CD8-positive, alpha-beta memory T cell (primary cell): ENCODE measurements around the gene OR1I1. TPM values are rescaled to one million over a fixed set of nuclear protein-coding genes. Genes with fewer than 3 reads are reported as not detected.
A peak's percentile ranks its signal among the peaks of the same experiment; 100 is the strongest.

Source experiments
- CTCF ChIA-PET: fragments of 350-600 bp; sonication (Branson Sonifier 250); formaldehyde crosslinking; loops from one replicate; lab custom pipeline; 2021; ENCODE audit warnings: antibody characterized with exemption; lab: Charles Lee
- POLR2A ChIA-PET: fragments of 350-600 bp; sonication (Branson Sonifier 250); formaldehyde crosslinking; loops from one replicate; lab custom pipeline; 2021; ENCODE audit warnings: antibody characterized with exemption; lab: Charles Lee
- DNase-seq, 5 donors: peaks; one replicate each; pipeline versions ENCODE4 v3.0.0 to v3.0.0-alpha.2; 2020 to 2022; ENCODE audit warnings: mixed read lengths in 1 of 5
- H3K27ac ChIP-seq: one replicate; pipeline ENCODE4 v1.7.0; 2013; ENCODE audit warnings: low read depth, mild to moderate bottlenecking, low read length, moderate library complexity
- H3K27me3 ChIP-seq: 2 replicates; pipeline ENCODE4 v1.7.0; 2013; ENCODE audit warnings: low read length, mild to moderate bottlenecking; ENCODE audit not compliant: insufficient read depth, poor library complexity, severe bottlenecking
- H3K36me3 ChIP-seq: 2 replicates; pipeline ENCODE4 v1.7.0; 2013; ENCODE audit warnings: mild to moderate bottlenecking, low read length, moderate library complexity; ENCODE audit not compliant: insufficient read depth
- H3K4me1 ChIP-seq: 2 replicates; pipeline ENCODE4 v1.7.0; 2013; ENCODE audit warnings: mild to moderate bottlenecking, low read length, moderate library complexity; ENCODE audit not compliant: insufficient read depth
- H3K4me3 ChIP-seq: 2 replicates; pipeline ENCODE4 v1.7.0; 2013; ENCODE audit warnings: mild to moderate bottlenecking, low read length
- H3K9me3 ChIP-seq: 2 replicates; pipeline ENCODE4 v1.7.0; 2013; ENCODE audit warnings: mild to moderate bottlenecking, low read length
- H3K27ac Mint-ChIP-seq, 8 donors: one replicate each; pipeline ENCODE4 v1.8.0; 2020 to 2021; ENCODE audit warnings: mixed read lengths in 8 of 8, mild to moderate bottlenecking in 6 of 8, inconsistent platforms in 3 of 8, moderate library complexity in 3 of 8
- H3K27me3 Mint-ChIP-seq, 2 donors: one replicate each; pipeline ENCODE4 v1.8.0; 2020 to 2021; ENCODE audit warnings: mixed read lengths in 2 of 2, mild to moderate bottlenecking in 1 of 2, moderate library complexity in 1 of 2
- H3K36me3 Mint-ChIP-seq, 3 donors: one replicate each; pipeline ENCODE4 v1.8.0; 2020 to 2021; ENCODE audit warnings: mixed read lengths in 3 of 3, inconsistent platforms in 1 of 3, mild to moderate bottlenecking in 1 of 3
- H3K4me1 Mint-ChIP-seq, 3 donors: one replicate each; pipeline ENCODE4 v1.8.0; 2020 to 2021; ENCODE audit warnings: mixed read lengths in 3 of 3, inconsistent platforms in 1 of 3, mild to moderate bottlenecking in 1 of 3
- H3K4me3 Mint-ChIP-seq, 7 donors: one replicate each; pipeline ENCODE4 v1.8.0; 2020 to 2021; ENCODE audit warnings: mixed read lengths in 7 of 7, mild to moderate bottlenecking in 6 of 7, moderate library complexity in 4 of 7, inconsistent platforms in 2 of 7
- H3K9me3 Mint-ChIP-seq, 5 donors: one replicate each; pipeline ENCODE4 v1.8.0; 2020 to 2022; ENCODE audit warnings: mixed read lengths in 5 of 5, mild to moderate bottlenecking in 3 of 5, moderate library complexity in 2 of 5, inconsistent platforms in 1 of 5
- polyA plus RNA-seq: library from polyadenylated mRNA; unstranded; fragments of 300-500 nt; fragmentation: Illumina TruSeq; gene quantifications from one replicate; pipeline ENCODE4 v1.2.3, GENCODE V29; 2021
- total RNA-seq, 2 experiments: library from RNA; stranded (reverse); gene quantifications; one replicate each; pipeline ENCODE4 v1.2.3, GENCODE V29; 2021

OR1I1 gene
- total and polyA plus RNA-seq, 3 experiments from 2014 or later = not detected

DNA sequence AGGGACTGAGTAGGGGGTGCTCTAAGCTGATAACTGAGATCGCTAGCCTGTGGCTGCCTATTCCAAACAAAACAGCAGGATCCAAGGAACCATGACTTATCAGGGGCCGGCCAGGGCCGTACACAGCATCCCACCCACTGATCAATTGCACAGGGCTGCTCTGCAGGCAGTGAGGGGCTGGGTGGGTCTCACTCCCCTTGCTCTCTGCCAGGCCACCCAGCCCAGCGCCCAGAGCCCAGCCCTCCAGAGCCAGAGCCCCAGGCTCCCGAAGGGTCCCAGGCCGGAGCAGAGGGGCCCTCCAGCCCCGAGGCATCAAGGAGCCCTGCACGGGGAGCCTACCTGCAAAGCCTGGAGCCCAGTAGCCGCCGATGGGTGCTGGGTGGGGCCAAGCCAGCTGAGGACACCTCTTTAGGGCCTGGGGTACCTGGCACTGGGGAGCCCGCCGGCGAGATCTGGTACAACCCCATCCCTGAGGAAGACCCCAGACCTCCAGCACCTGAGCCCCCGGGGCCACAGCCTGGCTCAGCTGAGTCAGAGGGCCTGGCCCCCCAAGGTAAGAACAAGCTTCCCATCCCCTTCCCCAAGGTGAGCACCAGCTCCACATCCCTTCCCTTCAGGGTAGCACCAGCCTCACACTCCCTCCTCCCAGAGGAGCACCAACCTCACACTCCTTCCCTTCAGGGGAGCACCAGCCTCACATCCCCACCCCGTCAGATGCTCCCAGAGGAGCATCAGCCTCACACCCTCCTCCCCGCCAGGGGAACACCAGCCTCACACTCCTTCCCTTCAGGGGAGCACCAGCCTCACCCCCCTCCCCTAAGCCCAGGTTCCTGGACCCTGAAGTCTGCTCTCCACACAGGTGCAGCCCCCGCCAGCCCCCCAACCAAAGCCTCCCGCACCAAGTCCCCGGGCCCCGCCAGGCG, 27.1 kb downstream of the OR1I1 start:
- H3K27me3 ChIP-seq = peaks cover 8% of the 10 kb centered on the region
- DNase-seq = no peak
- H3K27ac ChIP-seq = no peak overlapping the region
- Mint-ChIP-seq H3K4me1 (peaks cover 7 to 18% (median 11%) of the 10 kb centered on the region in 3 donors), H3K27me3 (peaks cover 19 to 36% of the 10 kb centered on the region in 2 donors), H3K9me3 (peaks cover 0 to 12% (median 11%) of the 10 kb centered on the region in 5 donors), H3K4me3 (no peak overlapping the region), H3K27ac (peak overlapping the region in 1 of 8 donors; percentile 50), H3K36me3 (peaks cover 0 to 17% (median 0%) of the 10 kb centered on the region in 3 donors)
- no peaks in the 10 kb centered on the region for H3K36me3 ChIP-seq
- ChIA-PET CTCF (no interaction called here), POLR2A (no interaction called here)
- H3K4me3 ChIP-seq = no peak overlapping the region
- peaks cover 4% of the 10 kb centered on the region for H3K9me3 ChIP-seq
- peaks cover 10% of the 10 kb centered on the region for H3K4me1 ChIP-seq

DNA sequence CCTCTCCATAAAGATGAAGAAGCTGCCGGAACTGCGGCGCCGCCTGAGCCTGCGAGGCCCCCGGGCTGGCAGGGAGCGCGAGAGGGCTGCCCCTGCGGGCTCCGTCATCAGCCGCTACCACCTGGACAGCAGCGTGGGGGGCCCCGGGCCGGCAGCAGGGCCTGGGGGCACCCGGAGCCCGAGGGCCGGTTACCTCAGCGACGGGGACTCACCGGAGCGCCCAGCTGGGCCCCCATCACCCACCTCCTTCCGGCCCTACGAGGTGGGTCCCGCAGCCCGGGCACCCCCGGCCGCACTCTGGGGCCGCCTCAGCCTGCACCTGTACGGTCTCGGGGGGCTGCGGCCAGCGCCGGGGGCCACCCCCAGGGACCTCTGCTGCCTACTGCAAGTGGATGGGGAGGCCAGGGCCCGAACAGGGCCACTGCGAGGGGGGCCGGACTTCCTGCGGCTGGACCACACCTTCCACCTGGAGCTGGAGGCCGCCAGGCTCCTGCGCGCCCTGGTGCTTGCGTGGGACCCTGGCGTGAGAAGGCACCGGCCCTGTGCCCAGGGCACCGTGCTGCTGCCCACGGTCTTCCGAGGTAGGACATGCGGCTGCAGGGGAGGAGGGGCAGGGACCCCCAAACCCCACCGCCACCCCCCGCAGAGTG, 27.9 kb downstream of the OR1I1 start:
- Histone ChIP-seq H3K4me1 (peaks cover 10% of the 10 kb centered on the region), H3K4me3 (no peak overlapping the region), H3K27me3 (peaks cover 8% of the 10 kb centered on the region), H3K36me3 (peaks cover 2% of the 10 kb centered on the region), H3K27ac (no peak overlapping the region), H3K9me3 (no peaks in the 10 kb centered on the region)
- peaks cover 7 to 18% (median 11%) of the 10 kb centered on the region in 3 donors for H3K4me1 Mint-ChIP-seq
- ChIA-PET POLR2A (no interaction called here), CTCF (interaction anchor here (0.6 to 1.0 kb wide), 2 partner anchors 8 to 18 kb away, joined by 3 read pairs; no protein-coding TSS in a partner anchor)
- no peak overlapping the region for H3K4me3 Mint-ChIP-seq
- no peak for DNase-seq
- peaks cover 0 to 9% (median 2%) of the 10 kb centered on the region in 3 donors for H3K36me3 Mint-ChIP-seq
- H3K27me3 Mint-ChIP-seq = peaks cover 18 to 31% of the 10 kb centered on the region in 2 donors
- peaks cover 0 to 4% (median 3%) of the 10 kb centered on the region in 5 donors for H3K9me3 Mint-ChIP-seq
- H3K27ac Mint-ChIP-seq = no peak overlapping the region

DNA sequence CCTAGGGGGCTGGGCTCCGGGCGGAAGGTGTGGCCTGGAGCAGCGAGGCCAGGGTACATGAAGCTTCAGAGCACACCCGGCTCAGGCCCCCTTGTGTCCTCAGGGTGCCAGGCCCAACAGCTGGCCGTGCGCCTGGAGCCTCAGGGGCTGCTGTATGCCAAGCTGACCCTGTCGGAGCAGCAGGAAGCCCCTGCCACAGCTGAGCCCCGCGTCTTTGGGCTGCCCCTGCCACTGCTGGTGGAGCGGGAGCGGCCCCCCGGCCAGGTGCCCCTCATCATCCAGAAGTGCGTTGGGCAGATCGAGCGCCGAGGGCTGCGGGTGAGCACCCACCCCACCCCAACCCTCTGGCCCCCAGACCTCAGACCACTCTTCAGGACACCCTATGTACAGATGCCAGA, 28.4 kb downstream of the OR1I1 start:
- H3K27ac ChIP-seq = no peak overlapping the region
- peaks cover 3% of the 10 kb centered on the region for H3K36me3 ChIP-seq
- ChIA-PET CTCF (interaction anchor here (0.6 to 1.0 kb wide), 2 partner anchors 9 to 19 kb away, joined by 3 read pairs; no protein-coding TSS in a partner anchor), POLR2A (no interaction called here)
- Mint-ChIP-seq H3K4me1 (peaks cover 7 to 18% (median 11%) of the 10 kb centered on the region in 3 donors), H3K4me3 (no peak overlapping the region), H3K36me3 (peaks cover 0 to 7% (median 5%) of the 10 kb centered on the region in 3 donors), H3K27me3 (peaks cover 15 to 27% of the 10 kb centered on the region in 2 donors), H3K9me3 (no peaks in the 10 kb centered on the region), H3K27ac (no peak overlapping the region)
- H3K9me3 ChIP-seq = no peaks in the 10 kb centered on the region
- no peak for DNase-seq
- H3K27me3 ChIP-seq = peaks cover 8% of the 10 kb centered on the region
- H3K4me3 ChIP-seq = no peak overlapping the region
- H3K4me1 ChIP-seq = peaks cover 10% of the 10 kb centered on the region

DNA sequence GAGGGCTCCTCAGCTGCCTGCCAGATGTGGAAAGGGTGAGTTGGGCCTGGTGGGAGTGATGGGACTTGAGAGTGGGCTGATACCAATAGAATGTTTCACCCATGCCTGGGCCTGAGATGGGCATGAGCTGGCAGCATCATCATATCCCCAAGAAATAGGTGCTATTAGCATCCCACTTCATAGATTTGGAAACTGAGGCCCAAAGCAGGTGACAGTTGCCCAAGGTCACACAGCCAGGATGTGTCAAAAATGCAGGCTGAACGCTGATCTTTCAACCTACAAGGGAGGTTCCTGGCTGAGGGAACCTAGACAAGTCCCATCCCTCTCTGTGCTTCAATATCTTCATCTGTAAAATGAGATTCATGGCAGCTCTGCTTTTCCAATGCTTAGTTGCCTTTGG, 29.7 kb downstream of the OR1I1 start:
- peaks cover 0 to 20% (median 0%) of the 10 kb centered on the region in 3 donors for H3K36me3 Mint-ChIP-seq
- H3K4me1 ChIP-seq = peaks cover 10% of the 10 kb centered on the region
- H3K27me3 ChIP-seq = peaks cover 8% of the 10 kb centered on the region
- no peaks in the 10 kb centered on the region for H3K9me3 ChIP-seq
- H3K27ac ChIP-seq = no peak overlapping the region
- no peak overlapping the region for H3K4me3 Mint-ChIP-seq
- DNase-seq = no peak
- H3K4me3 ChIP-seq = no peak overlapping the region
- POLR2A ChIA-PET = no interaction called here
- peaks cover 3 to 15% of the 10 kb centered on the region in 2 donors for H3K27me3 Mint-ChIP-seq
- peaks cover 6% of the 10 kb centered on the region for H3K36me3 ChIP-seq
- H3K27ac Mint-ChIP-seq = no peak overlapping the region
- CTCF ChIA-PET = no interaction called here
- no peaks in the 10 kb centered on the region for H3K9me3 Mint-ChIP-seq
- peaks cover 2 to 11% (median 5%) of the 10 kb centered on the region in 3 donors for H3K4me1 Mint-ChIP-seq

DNA sequence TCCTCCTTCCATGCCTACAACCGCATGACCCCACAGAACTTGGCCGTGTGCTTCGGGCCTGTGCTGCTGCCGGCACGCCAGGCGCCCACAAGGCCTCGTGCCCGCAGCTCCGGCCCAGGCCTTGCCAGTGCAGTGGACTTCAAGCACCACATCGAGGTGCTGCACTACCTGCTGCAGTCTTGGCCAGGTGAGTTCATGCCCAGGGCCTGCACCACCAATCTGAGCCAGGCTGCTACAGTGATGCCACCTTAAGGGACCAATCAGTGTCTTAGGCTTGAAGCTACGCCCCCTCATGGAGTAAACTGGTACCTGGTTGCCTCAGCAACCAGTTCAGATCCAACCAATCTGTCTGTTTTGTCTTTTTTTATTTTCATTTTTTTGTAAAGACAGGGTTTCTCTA, 30.4 kb downstream of the OR1I1 start:
- no peaks in the 10 kb centered on the region for H3K9me3 Mint-ChIP-seq
- peaks cover 10% of the 10 kb centered on the region for H3K4me1 ChIP-seq
- H3K9me3 ChIP-seq = no peaks in the 10 kb centered on the region
- no peak overlapping the region for H3K4me3 ChIP-seq
- H3K36me3 ChIP-seq = peaks cover 11% of the 10 kb centered on the region
- peaks cover 3 to 12% of the 10 kb centered on the region in 2 donors for H3K27me3 Mint-ChIP-seq
- no peak for DNase-seq
- H3K4me3 Mint-ChIP-seq = no peak overlapping the region
- peaks cover 0 to 9% (median 5%) of the 10 kb centered on the region in 3 donors for H3K4me1 Mint-ChIP-seq
- peaks cover 0 to 26% (median 0%) of the 10 kb centered on the region in 3 donors for H3K36me3 Mint-ChIP-seq
- ChIA-PET CTCF (no interaction called here), POLR2A (no interaction called here)
- no peak overlapping the region for H3K27ac ChIP-seq
- peaks cover 8% of the 10 kb centered on the region for H3K27me3 ChIP-seq
- peak overlapping the region in 2 of 8 donors; percentile 38 to 46 for H3K27ac Mint-ChIP-seq

DNA sequence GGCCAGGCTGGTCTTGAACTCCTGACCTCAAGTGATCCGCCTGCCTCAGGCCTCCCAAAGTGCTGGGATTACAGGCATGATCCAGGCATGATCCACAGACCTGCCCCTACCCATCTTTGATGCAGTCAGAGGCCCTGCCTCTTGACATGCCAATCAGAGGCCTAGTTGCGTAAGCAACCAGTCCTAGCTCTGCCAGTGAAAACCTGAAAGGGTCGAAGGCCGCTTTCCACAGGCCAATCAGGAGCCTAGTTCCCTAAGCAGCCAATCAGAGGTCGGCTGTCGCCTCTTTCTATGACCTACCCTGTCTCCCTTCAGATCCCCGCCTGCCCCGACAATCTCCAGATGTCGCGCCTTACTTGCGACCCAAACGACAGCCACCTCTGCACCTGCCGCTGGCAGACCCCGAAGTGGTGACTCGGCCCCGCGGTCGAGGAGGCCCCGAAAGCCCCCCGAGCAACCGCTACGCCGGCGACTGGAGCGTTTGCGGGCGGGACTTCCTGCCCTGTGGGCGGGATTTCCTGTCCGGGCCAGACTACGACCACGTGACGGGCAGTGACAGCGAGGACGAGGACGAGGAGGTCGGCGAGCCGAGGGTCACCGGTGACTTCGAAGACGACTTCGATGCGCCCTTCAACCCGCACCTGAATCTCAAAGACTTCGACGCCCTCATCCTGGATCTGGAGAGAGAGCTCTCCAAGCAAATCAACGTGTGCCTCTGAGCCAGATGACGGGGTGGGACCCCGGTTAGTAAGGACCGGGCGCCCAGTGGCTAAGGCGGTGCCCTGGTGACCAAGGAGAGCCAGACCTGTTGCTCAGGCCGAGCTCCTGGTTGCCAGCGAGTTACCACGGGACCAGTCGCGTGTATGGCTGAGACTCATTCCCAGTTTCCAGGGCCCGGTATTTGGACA, 31.5 kb downstream of the OR1I1 start:
- Mint-ChIP-seq H3K9me3 (no peaks in the 10 kb centered on the region), H3K27ac (no peak overlapping the region), H3K4me1 (peaks cover 0 to under 1% (median 0%) of the 10 kb centered on the region in 3 donors), H3K4me3 (no peak overlapping the region), H3K36me3 (peaks cover 2 to 36% (median 4%) of the 10 kb centered on the region in 3 donors), H3K27me3 (peaks cover 2 to 4% of the 10 kb centered on the region in 2 donors)
- Histone ChIP-seq H3K27ac (no peak overlapping the region), H3K4me1 (peaks cover 1% of the 10 kb centered on the region), H3K4me3 (no peak overlapping the region), H3K36me3 (peaks cover 11% of the 10 kb centered on the region), H3K27me3 (no peaks in the 10 kb centered on the region), H3K9me3 (no peaks in the 10 kb centered on the region)
- ChIA-PET POLR2A (no interaction called here), CTCF (interaction anchor here (1.0 kb wide), 1 partner anchor 36 kb away, joined by 3 read pairs; no protein-coding TSS in a partner anchor)
- no peak for DNase-seq

DNA sequence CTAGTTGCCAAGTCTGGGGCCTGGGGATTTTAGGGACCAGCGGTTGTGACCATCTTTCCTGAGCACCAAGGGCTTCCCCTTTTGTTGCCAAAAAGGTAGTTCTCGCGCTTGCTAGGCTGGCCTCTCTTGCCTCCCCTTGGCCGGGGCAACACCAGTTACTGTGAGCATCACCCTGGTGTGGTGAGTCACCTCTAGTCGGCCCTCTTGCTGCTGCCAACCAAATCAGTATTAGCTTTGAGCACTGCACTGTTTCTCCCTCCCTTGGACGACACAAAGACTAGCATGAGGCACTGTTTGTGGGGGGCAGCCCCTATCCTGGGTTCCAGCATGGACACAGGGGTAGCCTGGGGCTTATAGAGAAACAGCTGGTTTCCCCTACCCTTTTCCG, 32.1 kb downstream of the OR1I1 start:
- POLR2A ChIA-PET = no interaction called here
- Mint-ChIP-seq H3K4me1 (no peaks in the 10 kb centered on the region), H3K27me3 (peaks cover 0 to 2% of the 10 kb centered on the region in 2 donors), H3K9me3 (no peaks in the 10 kb centered on the region), H3K36me3 (peaks cover 5 to 43% (median 9%) of the 10 kb centered on the region in 3 donors), H3K4me3 (no peak overlapping the region), H3K27ac (no peak overlapping the region)
- Histone ChIP-seq H3K4me3 (no peak overlapping the region), H3K27ac (no peak overlapping the region), H3K4me1 (no peaks in the 10 kb centered on the region), H3K9me3 (no peaks in the 10 kb centered on the region), H3K27me3 (no peaks in the 10 kb centered on the region), H3K36me3 (peaks cover 15% of the 10 kb centered on the region)
- CTCF ChIA-PET = no interaction called here
- DNase-seq = no peak
